BE2C (cell line): ENCODE data around the gene RCVRN.

Experiments
- DNase-seq: peaks from one replicate; pipeline ENCODE4 v3.0.0-alpha.2; 2020
- H3K27me3 ChIP-seq: fragments of 250-450 bp; sonication (Bioruptor Pico); 2 replicates; pipeline ENCODE4 v1.5.1; 2020; ENCODE audit warnings: mild to moderate bottlenecking
- H3K36me3 ChIP-seq: fragments of 250-450 bp; sonication (Bioruptor Pico); 2 replicates; pipeline ENCODE4 v1.5.1; 2020; ENCODE audit warnings: mild to moderate bottlenecking
- H3K4me1 ChIP-seq: fragments of 250-450 bp; sonication (Bioruptor Pico); 2 replicates; pipeline ENCODE4 v1.5.1; 2020
- H3K4me3 ChIP-seq: 2 replicates; pipeline ENCODE4 v1.5.1; 2011; ENCODE audit warnings: low read depth, low read length
- H3K9me3 ChIP-seq: fragments of 250-450 bp; sonication (Bioruptor Pico); 2 replicates; pipeline ENCODE4 v1.5.1; 2020
- TF ChIP-seq, protein P1 (sequence below): IDR thresholded peaks from 2 replicates; pipeline ENCODE4 v1.5.1; 2012; ENCODE audit warnings: mild to moderate bottlenecking, low read depth, low read length

RCVRN gene

DNA sequence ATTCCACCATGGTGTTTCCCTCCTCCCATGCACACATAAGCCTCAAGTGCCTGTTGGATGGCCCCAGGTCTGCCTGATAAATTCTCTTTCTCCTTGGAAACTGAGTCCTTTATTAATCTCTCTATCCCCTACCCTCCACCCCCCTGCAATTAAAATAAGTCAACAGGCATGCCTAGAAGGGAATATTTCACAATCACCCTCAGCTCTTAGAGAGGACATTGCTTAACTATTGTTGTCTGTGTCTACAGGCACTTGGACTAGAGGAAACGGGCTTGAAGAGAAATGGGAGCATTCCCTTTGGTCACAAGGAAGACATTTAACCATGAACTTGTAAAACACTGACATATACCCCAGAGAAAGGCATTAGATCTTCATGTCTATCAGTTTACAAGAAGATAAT, 39.5 kb downstream of the RCVRN start:
- DNase-seq: no peak
- no peaks in the 10 kb centered on the region for H3K27me3 ChIP-seq
- no peaks in the 10 kb centered on the region for H3K9me3 ChIP-seq
- H3K4me1 ChIP-seq: no peaks in the 10 kb centered on the region
- TF ChIP-seq, protein P1, sequence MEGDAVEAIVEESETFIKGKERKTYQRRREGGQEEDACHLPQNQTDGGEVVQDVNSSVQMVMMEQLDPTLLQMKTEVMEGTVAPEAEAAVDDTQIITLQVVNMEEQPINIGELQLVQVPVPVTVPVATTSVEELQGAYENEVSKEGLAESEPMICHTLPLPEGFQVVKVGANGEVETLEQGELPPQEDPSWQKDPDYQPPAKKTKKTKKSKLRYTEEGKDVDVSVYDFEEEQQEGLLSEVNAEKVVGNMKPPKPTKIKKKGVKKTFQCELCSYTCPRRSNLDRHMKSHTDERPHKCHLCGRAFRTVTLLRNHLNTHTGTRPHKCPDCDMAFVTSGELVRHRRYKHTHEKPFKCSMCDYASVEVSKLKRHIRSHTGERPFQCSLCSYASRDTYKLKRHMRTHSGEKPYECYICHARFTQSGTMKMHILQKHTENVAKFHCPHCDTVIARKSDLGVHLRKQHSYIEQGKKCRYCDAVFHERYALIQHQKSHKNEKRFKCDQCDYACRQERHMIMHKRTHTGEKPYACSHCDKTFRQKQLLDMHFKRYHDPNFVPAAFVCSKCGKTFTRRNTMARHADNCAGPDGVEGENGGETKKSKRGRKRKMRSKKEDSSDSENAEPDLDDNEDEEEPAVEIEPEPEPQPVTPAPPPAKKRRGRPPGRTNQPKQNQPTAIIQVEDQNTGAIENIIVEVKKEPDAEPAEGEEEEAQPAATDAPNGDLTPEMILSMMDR: no peak
- no peaks in the 10 kb centered on the region for H3K36me3 ChIP-seq
- no peak overlapping the region for H3K4me3 ChIP-seq

DNA sequence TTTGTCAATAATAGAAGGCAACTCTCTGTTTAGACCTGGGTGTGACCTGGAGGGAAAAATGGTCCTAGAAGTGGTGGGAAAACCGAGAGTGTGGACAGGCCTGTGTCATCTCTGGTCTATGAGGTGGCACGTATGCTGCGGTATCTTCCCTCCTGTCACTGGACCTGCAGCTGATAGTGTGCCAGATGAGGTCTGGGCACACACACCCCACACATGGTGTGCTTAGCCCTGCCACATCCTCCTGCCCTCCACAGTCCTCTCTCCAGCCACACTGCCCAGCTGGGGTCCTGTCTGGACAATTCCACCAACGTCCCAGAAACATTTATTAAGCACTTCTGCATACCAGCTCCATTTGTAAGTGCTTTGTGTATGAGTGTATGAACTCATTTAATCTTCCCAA, 42.1 kb downstream of the RCVRN start:
- no peak for DNase-seq
- TF ChIP-seq, protein P1: no peak
- Histone ChIP-seq H3K36me3 (no peaks in the 10 kb centered on the region), H3K4me3 (no peak overlapping the region), H3K9me3 (no peaks in the 10 kb centered on the region), H3K4me1 (no peaks in the 10 kb centered on the region), H3K27me3 (no peaks in the 10 kb centered on the region)

DNA sequence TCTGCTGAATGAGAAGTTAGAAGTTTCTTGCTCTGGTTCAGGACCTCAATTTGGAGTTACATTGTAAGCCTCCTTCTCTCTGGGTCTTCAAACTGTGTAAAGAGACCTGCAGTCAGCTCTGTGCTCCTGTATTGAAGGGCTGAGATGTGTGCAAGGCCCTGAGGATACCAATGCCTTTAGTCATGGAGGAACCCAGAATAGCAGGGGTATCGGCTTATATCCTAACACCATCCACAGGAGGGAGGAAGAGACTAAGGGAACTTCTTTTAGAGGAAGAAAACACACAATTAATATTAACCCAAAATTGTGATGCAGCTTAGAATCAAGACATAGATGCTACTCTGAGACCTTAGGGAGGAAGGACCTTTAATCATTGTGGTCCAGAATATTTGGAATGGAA, 42.9 kb downstream of the RCVRN start:
- no peak for DNase-seq
- TF ChIP-seq, protein P1: no peak
- no peaks in the 10 kb centered on the region for H3K27me3 ChIP-seq
- no peaks in the 10 kb centered on the region for H3K9me3 ChIP-seq
- no peaks in the 10 kb centered on the region for H3K36me3 ChIP-seq
- no peaks in the 10 kb centered on the region for H3K4me1 ChIP-seq
- H3K4me3 ChIP-seq: no peak overlapping the region

DNA sequence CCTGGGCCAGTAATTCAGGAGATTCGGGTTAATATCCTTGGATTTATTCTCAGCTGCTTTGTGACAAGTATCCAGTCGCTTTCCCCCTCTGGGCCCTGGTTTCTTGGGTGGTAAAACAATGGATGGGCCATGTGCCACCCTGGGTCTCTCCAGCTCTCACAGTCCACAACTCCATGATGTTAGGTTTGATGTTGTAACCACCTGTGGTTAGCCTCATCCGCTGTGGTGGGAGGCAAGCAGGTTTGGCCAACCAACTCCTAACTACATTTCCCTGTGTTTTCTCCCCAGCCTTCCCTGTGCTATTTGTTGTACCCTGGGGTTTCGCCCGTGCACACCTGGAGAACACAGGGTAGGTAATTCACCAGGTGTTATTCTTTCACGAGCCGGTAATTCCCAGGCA, 44.2 kb downstream of the RCVRN start:
- TF ChIP-seq, protein P1: no peak
- Histone ChIP-seq H3K27me3 (no peaks in the 10 kb centered on the region), H3K4me1 (no peaks in the 10 kb centered on the region), H3K4me3 (no peak overlapping the region), H3K36me3 (no peaks in the 10 kb centered on the region), H3K9me3 (no peaks in the 10 kb centered on the region)
- no peak for DNase-seq

DNA sequence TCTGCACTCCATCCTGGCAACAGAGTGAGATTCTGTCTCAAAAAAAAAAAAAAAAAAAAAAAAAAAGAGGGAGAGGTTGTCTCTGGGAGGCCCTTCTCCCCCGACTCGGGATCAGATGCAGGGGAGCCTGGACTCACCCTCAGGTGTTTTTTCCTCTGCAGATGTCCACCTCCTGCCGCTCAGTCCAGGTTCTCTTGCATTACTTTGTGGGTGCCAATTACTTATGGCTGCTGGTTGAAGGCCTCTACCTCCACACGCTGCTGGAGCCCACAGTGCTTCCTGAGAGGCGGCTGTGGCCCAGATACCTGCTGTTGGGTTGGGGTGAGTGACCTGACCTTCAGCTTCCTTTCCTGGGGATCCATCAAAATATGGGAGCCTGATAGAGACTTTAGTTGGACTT, 45.3 kb downstream of the RCVRN start:
- TF ChIP-seq, protein P1: no peak
- DNase-seq: no peak
- Histone ChIP-seq H3K4me3 (no peak overlapping the region), H3K36me3 (no peaks in the 10 kb centered on the region), H3K4me1 (no peaks in the 10 kb centered on the region), H3K9me3 (no peaks in the 10 kb centered on the region), H3K27me3 (no peaks in the 10 kb centered on the region)

DNA sequence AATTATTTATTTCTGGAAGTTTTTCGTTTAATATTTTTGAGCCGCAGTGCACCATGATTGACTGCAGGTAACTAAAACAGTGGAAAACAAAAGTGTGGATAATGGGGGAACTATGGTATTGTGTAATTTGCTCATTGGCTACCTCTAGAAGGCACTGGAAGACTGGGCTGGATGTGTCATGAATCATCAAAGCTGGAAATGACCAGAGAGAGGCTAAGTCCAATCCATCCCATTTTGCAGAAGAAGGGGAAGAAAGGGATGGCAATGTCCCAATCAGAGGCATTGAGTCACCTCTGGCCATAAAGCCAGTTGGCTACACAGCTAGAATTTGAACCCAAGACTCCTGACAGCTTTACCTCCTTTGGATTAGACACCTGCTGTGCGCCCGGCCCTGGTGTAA, 50.0 kb downstream of the RCVRN start:
- no peak for DNase-seq
- H3K4me1 ChIP-seq: no peaks in the 10 kb centered on the region
- H3K4me3 ChIP-seq: no peak overlapping the region
- no peaks in the 10 kb centered on the region for H3K9me3 ChIP-seq
- no peaks in the 10 kb centered on the region for H3K36me3 ChIP-seq
- TF ChIP-seq, protein P1: no peak
- H3K27me3 ChIP-seq: no peaks in the 10 kb centered on the region
